ENCODE measurements around the gene POMC. TPM values are rescaled to one million over a fixed set of nuclear protein-coding genes. Genes with fewer than 3 reads are reported as not detected.

The POMC gene
- total RNA-seq, 2 experiments from 2014 or later: 4.5 TPM

DNA sequence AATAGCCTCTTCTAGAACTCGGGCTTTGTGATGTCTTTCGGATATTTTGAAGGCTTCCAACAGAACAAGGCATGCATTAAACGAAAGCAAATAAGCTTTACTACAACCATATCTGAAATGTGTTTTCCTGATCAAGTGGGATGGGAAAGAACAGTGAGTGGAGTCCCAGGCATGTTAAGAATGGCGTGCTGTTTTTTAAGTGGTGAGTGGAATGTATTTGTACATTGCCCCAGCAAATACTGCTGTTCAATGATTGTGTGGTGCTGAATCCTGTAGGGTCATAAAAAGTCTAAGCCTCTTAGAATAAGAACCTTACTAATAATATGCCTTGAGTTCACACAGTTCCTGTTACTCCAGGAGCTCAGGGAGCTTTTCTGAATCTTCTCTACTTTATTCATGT is 52.5 kb downstream of the POMC start:
- TF ChIP-seq, protein P1, sequence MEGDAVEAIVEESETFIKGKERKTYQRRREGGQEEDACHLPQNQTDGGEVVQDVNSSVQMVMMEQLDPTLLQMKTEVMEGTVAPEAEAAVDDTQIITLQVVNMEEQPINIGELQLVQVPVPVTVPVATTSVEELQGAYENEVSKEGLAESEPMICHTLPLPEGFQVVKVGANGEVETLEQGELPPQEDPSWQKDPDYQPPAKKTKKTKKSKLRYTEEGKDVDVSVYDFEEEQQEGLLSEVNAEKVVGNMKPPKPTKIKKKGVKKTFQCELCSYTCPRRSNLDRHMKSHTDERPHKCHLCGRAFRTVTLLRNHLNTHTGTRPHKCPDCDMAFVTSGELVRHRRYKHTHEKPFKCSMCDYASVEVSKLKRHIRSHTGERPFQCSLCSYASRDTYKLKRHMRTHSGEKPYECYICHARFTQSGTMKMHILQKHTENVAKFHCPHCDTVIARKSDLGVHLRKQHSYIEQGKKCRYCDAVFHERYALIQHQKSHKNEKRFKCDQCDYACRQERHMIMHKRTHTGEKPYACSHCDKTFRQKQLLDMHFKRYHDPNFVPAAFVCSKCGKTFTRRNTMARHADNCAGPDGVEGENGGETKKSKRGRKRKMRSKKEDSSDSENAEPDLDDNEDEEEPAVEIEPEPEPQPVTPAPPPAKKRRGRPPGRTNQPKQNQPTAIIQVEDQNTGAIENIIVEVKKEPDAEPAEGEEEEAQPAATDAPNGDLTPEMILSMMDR (IDR thresholded peaks at IDR 0.05): no peak
- POLR2A ChIA-PET: no interaction called here

DNA sequence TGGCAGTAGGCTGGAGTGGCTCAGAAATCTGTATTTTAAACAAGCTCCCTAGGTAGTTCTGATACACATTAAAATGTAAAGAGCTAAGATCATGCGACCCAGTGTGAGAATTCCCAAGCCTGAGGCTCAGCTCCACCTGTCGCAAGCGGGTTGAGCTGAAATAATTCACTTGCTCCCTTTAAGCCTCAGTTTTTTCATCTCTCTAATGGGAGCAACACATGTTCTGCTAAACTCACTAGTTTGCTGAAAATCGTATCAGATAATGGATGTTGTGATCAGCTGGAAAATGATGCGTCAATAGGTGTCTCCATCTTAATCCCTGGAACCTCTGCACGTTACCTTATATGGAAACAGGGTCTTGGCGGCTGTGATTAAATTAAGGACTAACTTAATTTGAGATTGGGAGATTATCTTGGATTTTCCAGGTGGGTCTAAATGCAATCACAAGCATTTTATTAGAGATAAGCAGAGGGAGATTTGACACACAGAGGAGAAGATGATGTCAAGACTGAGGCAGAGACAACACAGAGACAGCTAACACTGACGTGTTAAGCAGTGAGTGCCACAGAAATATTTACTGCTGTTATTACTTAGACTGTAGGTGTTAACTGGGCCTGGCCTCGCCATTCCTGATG is 53.0 kb downstream of the POMC start:
- Histone ChIP-seq H3K36me3 (ENCODE audit: insufficient read depth, low read length) (no peaks in the 10 kb centered on the region), H3K27ac (ENCODE audit: low read depth in 1 of 2, low read length in 2 of 2) (no peak overlapping the region), H3K4me1 (ENCODE audit: insufficient read depth, low read length) (no peaks in the 10 kb centered on the region), H3K27me3 (ENCODE audit: control insufficient read depth in 1 of 2, insufficient read depth in 2 of 2, low read length in 2 of 2) (no peaks in the 10 kb centered on the region), H3K9me3 (ENCODE audit: control insufficient read depth in 1 of 2, insufficient read depth in 1 of 2, low read length in 2 of 2) (no peaks in the 10 kb centered on the region), H3K4me3 (ENCODE audit: low read length) (no peak overlapping the region)
- CTCF ChIA-PET: interaction anchor here (1.0 kb wide), 1 partner anchor 11 kb away, joined by 3 read pairs; no protein-coding TSS in a partner anchor
- ATAC-seq (ENCODE audit: poor library complexity): no peak
- no peak overlapping the region for H3K27ac Mint-ChIP-seq
- H3K4me3 Mint-ChIP-seq: no peak overlapping the region
- no peak for DNase-seq
- no peaks in the 10 kb centered on the region for H3K4me1 Mint-ChIP-seq (ENCODE audit: low read depth)
- TF ChIP-seq, protein P1 (IDR thresholded peaks at IDR 0.05): no peak
- POLR2A ChIA-PET: no interaction called here
- H3K36me3 Mint-ChIP-seq (ENCODE audit: low read depth): no peaks in the 10 kb centered on the region
- no peaks in the 10 kb centered on the region for H3K9me3 Mint-ChIP-seq
- peaks cover 8% of the 10 kb centered on the region for H3K27me3 Mint-ChIP-seq
- intact Hi-C loops (cut with DNase I, micrococcal nuclease): no loop called here

More for the DNA sequence above, 52.5 kb downstream of the POMC start:
- H3K4me3 ChIP-seq (ENCODE audit: low read length): no peak overlapping the region
- H3K27me3 ChIP-seq (ENCODE audit: control insufficient read depth in 1 of 2, insufficient read depth in 2 of 2, low read length in 2 of 2): no peaks in the 10 kb centered on the region
- peaks cover 8% of the 10 kb centered on the region for H3K27me3 Mint-ChIP-seq
- H3K36me3 Mint-ChIP-seq (ENCODE audit: low read depth): no peaks in the 10 kb centered on the region
- no peak overlapping the region for H3K27ac ChIP-seq (ENCODE audit: low read depth in 1 of 2, low read length in 2 of 2)
- H3K4me1 ChIP-seq (ENCODE audit: insufficient read depth, low read length): no peaks in the 10 kb centered on the region
- ATAC-seq (ENCODE audit: poor library complexity): no peak
- no peaks in the 10 kb centered on the region for H3K36me3 ChIP-seq (ENCODE audit: insufficient read depth, low read length)
- DNase-seq: no peak
- no peak overlapping the region for H3K27ac Mint-ChIP-seq
- no peaks in the 10 kb centered on the region for H3K9me3 Mint-ChIP-seq
- intact Hi-C loops (cut with DNase I, micrococcal nuclease): no loop called here
- H3K4me1 Mint-ChIP-seq (ENCODE audit: low read depth): no peaks in the 10 kb centered on the region
- CTCF ChIA-PET: interaction anchor here (1.0 kb wide), 1 partner anchor 11 kb away, joined by 3 read pairs; no protein-coding TSS in a partner anchor
- H3K4me3 Mint-ChIP-seq: no peak overlapping the region
- H3K9me3 ChIP-seq (ENCODE audit: control insufficient read depth in 1 of 2, insufficient read depth in 1 of 2, low read length in 2 of 2): no peaks in the 10 kb centered on the region

DNA sequence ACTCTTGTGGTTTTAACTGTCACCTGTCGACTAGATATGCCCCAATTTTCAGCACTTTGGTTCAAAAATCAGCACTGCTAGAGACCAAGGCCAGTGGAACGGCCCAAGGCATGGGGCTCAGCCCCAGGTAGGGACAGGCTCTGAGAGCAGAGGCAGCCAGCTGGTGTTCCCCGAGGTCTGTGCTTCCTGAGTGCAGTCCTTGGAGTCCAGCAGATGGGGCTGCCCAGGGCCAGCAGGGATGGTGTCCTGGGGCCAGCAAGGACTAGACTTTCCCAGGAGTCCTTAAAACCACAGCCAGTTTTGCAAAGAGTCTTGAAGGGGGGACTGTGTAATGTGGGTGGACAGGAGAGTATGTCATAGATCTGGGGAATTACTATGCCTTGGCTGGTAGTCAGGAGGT is 56.3 kb downstream of the POMC start:
- TF ChIP-seq, protein P1 (IDR thresholded peaks at IDR 0.05): no peak
- H3K4me3 Mint-ChIP-seq: no peak overlapping the region
- ATAC-seq (ENCODE audit: poor library complexity): no peak
- ChIA-PET POLR2A (no interaction called here), CTCF (no interaction called here)
- no peaks in the 10 kb centered on the region for H3K9me3 Mint-ChIP-seq
- intact Hi-C loops (cut with DNase I, micrococcal nuclease): no loop called here
- no peak overlapping the region for H3K27ac Mint-ChIP-seq
- H3K4me3 ChIP-seq (ENCODE audit: low read length): no peak overlapping the region
- H3K27ac ChIP-seq (ENCODE audit: low read depth in 1 of 2, low read length in 2 of 2): no peak overlapping the region
- no peaks in the 10 kb centered on the region for H3K36me3 Mint-ChIP-seq (ENCODE audit: low read depth)
- no peaks in the 10 kb centered on the region for H3K9me3 ChIP-seq (ENCODE audit: control insufficient read depth in 1 of 2, insufficient read depth in 1 of 2, low read length in 2 of 2)
- H3K4me1 Mint-ChIP-seq (ENCODE audit: low read depth): no peaks in the 10 kb centered on the region
- no peaks in the 10 kb centered on the region for H3K36me3 ChIP-seq (ENCODE audit: insufficient read depth, low read length)
- no peaks in the 10 kb centered on the region for H3K4me1 ChIP-seq (ENCODE audit: insufficient read depth, low read length)
- no peak for DNase-seq
- H3K27me3 ChIP-seq (ENCODE audit: control insufficient read depth in 1 of 2, insufficient read depth in 2 of 2, low read length in 2 of 2): no peaks in the 10 kb centered on the region
- no peaks in the 10 kb centered on the region for H3K27me3 Mint-ChIP-seq

Other genes with a start within 250 kb of the POMC start
- gene ADCY3, start 248.3 kb downstream of the POMC start, total RNA-seq: 10 to 100 TPM; 28.1 to 31.4 TPM
- 10 to 100 TPM; 20.0 to 23.1 TPM for gene DNAJC27, start 196.6 kb downstream of the POMC start, total RNA-seq
- under 1 TPM in 1 of 2 experiments, not detected in 1; 0.11 TPM for gene EFR3B, start 126.5 kb downstream of the POMC start, total RNA-seq
- 10 to 100 TPM; 57.1 to 62.1 TPM for gene DNMT3A, start 173.3 kb upstream of the POMC start, total RNA-seq

Data from CD4-positive, alpha-beta T cell (primary cell).